Measurements from ENCODE around the gene F12.
"Not testable (repeated sequence)": the region's sequence is repeated elsewhere in the genome, so short reads cannot be mapped to it uniquely, and the experiment has no call there.

F12 gene

GRCh38 chr5:177368869-177369644 lies 40.3 kb downstream of the F12 start:
- no peak for DNase-seq (ENCODE audit: low read depth in 2 of 2)

DNA sequence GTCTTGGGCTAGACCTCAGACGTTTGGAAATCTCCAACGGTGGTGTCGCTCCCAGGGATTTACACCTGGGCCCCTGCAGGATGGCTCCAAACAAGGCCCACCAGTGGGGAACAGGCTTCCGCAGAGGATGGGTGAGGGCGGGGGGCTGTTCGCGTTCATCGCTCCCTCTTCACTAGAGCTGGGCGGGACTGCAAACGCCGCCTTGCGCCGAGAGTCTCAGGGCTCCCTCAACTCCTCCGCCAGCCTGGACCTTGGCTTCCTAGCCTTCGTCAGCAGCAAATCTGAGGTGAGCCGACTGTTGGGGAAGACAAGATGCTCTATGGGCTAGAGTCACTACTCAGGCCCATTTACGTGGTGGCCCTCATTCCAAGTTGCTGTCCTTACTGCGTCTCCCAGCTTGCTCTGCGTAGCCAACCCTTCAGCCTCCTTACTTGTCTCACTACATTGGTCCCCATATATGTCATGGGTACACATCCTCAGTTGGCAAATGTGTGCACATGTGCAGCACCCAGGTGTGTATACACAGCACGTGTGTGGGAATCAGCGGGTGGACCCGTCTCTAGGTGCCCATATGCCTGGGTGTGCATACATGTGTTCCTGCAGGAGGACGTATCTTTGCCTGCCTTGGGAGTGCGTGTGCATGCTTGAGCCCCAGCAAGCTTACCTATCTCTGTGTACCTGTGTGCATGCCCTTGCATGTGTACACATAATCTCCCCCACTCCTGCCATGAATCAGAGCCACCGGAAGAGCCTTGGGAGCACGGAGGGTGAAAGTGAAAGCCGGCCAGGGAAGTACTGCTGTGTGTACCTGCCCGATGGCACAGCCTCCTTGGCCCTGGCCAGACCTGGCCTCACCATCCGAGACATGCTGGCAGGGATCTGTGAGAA lies 41.1 kb downstream of the F12 start:
- DNase-seq (ENCODE audit: low read depth in 2 of 2) = no peak

- no peak for DNase-seq (ENCODE audit: low read depth in 2 of 2)
These were observed 42.0 kb downstream of the F12 start for GRCh38 chr5:177367323-177367848.

- no peak for DNase-seq (ENCODE audit: low read depth in 2 of 2)
These were observed 42.6 kb downstream of the F12 start for GRCh38 chr5:177366528-177367322.

DNA sequence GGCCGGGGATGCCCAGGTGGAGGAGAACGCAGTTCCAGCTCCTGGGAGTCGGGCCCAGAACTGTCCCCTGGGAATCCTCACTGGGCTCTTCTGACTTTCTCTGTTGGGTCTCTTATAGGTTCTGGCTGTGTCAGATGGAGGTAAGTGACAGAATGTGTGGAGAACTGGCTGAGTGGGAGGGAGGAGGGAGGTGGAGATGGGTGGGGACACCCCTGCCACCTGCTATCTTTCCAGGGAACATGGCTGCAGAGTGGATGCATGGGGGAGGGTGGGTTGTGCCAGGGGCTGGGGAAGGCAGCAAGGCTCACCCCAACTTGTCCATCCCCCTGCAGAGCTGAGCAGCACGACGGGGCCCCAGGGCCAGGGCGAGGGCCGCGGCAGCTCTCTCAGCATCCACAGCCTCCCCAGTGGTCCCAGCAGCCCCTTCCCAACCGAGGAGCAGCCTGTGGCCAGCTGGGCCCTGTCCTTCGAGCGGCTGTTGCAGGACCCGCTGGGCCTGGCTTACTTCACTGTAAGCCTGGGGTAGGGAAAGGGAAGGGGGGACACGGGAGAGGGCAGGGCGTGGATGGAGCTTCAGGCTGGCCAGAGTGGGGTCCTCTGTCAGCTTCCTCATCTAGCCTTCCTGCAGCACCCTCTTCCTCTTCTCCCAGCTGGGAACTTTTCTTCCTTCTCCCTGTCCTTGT lies 43.4 kb downstream of the F12 start:
- DNase-seq (ENCODE audit: low read depth in 2 of 2) = no peak

DNA sequence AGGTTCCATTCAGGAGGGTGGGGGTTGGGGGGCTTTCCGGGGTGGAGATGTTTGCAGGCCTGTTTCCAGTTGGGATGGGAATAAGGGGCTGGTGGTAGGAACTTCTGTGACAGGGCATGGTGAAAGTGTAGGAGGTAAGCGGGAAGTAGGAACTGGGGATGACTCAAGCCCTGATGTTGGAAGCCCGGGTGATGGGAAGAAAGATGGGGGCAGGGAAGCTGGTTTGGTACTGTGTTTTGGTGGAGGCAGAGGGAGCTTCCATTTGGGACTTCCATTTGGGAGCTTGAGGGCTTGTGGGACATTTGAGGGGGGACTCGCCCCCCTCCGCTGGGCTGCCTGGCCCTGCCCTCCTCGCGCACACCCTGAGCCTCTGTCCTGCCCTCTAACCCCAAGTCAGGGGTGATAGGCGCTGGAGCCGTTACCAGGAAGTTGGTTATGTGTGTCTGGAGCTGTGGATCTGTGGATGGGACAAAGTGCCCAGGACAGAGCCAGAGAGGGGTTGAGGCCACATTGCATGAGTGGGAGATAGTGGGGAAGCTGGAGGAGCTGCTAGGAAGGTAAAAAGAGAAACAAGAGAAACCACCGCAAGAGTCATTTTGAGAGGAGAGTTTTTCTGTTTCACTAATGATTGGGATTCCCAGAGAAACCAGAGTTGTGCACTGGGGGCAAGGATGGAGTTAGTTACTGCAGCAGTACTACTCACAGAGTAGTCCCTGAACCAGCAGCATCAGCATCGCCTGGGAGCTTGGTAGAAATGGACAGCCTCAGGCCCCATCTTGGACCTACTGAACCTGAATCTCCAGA lies 45.0 kb downstream of the F12 start:
- DNase-seq (ENCODE audit: low read depth in 2 of 2) = no peak

DNA sequence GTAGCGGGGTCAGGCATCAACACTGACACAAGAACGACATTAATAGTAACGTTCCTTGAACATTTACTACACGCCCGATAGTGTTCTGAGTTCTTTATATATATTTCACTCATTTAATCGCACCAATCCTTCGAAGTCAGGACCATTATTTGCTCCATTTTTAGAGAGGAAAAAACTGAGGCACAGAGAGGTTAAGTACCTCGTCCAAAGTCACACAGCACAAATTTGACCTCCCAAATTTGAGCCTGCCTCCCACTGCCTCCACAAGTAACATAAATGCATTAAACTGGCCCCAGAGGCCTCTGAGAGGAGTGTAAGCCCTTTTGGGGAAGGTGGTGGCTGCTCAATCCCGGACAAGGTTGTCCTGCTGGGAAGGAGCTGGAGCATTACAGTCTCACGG lies 45.8 kb downstream of the F12 start:
- no peak for DNase-seq (ENCODE audit: low read depth in 2 of 2)

- peak; percentile 35 to 49 for DNase-seq (ENCODE audit: low read depth in 2 of 2)
These were observed 46.5 kb downstream of the F12 start for GRCh38 chr5:177362610-177363507.

DNA sequence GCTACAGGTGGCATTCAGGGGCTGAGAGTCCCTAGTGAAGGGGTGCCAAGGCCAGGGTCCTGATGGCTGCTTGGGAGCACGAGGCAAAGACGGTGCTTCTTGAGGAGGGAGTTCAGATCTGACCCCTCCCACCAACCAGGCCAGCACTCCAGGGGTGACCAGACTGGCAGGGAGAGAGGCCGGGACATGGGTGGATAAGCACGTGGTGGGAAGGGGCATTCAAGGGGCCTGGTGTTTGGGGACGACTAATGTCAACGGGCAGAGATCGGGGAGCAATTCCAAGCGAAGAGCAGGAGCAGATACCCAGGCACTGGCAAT lies 47.1 kb downstream of the F12 start:
- DNase-seq (ENCODE audit: low read depth in 2 of 2) = no peak

GRCh38 chr5:177361418-177362291 lies 47.7 kb downstream of the F12 start:
- DNase-seq (ENCODE audit: low read depth in 2 of 2) = no peak

GRCh38 chr5:177360740-177361139 lies 48.6 kb downstream of the F12 start:
- not testable (repeated sequence) for DNase-seq (ENCODE audit: low read depth in 2 of 2)

- DNase-seq (ENCODE audit: low read depth in 2 of 2) = no peak
These were observed 49.5 kb downstream of the F12 start for GRCh38 chr5:177359860-177360259.

DNA sequence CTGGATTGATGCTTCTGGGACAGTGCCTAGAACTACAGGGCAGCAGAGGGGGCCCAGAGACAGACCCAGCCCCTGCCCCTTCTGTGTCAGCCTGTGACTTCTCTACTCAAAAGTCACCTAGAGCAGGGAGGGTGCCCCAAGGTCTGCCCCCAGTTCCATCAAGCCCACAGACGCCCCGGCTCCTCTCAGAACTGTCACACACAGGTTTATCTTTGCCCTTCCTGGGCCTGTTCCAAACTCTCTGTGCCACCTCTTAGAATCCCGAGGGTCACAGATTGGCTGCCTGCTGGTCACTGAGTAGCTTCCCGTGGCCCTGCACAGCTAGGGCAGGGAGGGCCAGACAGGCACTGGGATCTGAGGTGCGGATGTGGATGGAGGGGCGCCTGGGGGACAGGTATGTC lies 49.9 kb downstream of the F12 start:
- DNase-seq (ENCODE audit: low read depth in 2 of 2) = no peak

- DNase-seq (ENCODE audit: low read depth in 2 of 2) = no peak
These were observed 51.0 kb downstream of the F12 start for GRCh38 chr5:177358370-177358819.

DNA sequence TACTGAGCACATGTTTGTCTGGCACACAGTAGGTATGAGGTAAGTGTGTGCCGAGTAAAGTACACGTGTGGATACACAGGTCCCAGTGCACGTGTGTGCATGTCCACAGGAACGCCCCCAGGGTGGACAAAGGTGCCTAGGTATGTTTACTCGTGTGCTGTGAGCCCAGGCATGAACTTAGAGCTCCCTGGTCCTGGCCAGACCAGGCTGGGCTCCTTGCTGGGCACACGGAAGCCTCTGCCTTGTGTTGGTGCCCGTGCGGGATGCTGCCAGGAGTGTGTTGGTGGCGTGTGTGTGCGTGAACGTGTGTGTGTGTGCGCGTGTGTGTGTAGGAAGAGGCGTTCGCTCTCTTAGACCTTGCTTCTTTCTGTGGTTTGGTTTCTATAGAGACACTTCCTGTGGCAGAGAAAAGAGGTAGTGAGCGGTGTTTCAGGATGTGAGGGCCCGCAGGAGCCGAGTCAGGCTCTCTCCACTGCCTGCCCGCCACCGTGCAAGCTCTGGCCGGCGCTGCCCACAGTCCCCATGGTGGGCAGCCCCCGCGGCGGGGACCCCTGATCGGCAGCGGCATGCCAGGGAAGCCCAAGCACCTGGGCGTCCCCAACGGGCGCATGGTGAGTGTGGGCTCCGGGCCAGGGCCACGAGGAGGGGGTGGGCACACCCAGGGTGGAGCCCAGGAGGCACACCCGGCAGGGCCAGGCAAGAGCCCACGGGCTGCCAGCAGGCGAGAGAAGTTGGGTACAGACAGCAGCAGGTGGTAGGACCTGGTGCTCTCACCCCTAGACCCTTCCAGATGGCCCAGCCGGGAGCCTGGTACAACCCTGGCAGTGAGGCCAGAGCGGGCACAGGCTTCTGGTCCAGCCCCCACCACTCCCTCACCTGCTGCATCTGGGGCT lies 51.7 kb downstream of the F12 start, which contains the start of gene RGS14:
Gene RGS14, plus strand, starts transcription at position 466 of the 893 bp plus-strand sequence. Its CDS starts 101 bp downstream, at position 567.
- DNase-seq (ENCODE audit: low read depth in 2 of 2) = peak; percentile 22 to 37

GRCh38 chr5:177357146-177357458 lies 52.3 kb downstream of the F12 start:
- no peak for DNase-seq (ENCODE audit: low read depth in 2 of 2)

- DNase-seq (ENCODE audit: low read depth in 2 of 2) = no peak
These were observed 52.6 kb downstream of the F12 start for GRCh38 chr5:177356746-177357145.

DNA sequence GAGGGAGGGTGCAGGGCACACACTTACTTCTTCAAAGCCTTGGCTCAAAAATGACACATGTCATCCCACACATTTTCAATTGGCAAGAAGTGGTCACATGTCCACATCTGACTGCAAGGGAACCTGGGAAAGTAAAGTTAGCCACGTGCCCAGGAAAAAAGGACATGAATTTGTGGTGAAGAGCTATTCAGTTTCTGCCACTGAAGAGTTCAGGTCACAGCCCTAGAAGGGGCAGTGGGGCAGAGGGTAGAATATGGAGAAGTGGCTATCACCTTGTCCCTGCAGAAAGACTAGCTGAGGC lies 53.5 kb downstream of the F12 start:
- DNase-seq (ENCODE audit: low read depth in 2 of 2) = no peak

All from stimulated activated CD8-positive, alpha-beta memory T cell treated with anti-CD3 and anti-CD28 coated beads, Interleukin-7, amount 100 ng/mL, for 1 hour (primary cell).